EL (cell line): ENCODE results near the gene FAM53B.
A peak's percentile ranks its signal among the peaks of the same experiment; 100 is the strongest.

Source experiments
- DNase-seq: peaks from one replicate; pipeline ENCODE4 v3.0.0-alpha.2; 2016

FAM53B gene

GRCh38 chr10:124660404-124661125 is 83.6 kb downstream of the FAM53B start:
- DNase-seq, result no peak

DNA sequence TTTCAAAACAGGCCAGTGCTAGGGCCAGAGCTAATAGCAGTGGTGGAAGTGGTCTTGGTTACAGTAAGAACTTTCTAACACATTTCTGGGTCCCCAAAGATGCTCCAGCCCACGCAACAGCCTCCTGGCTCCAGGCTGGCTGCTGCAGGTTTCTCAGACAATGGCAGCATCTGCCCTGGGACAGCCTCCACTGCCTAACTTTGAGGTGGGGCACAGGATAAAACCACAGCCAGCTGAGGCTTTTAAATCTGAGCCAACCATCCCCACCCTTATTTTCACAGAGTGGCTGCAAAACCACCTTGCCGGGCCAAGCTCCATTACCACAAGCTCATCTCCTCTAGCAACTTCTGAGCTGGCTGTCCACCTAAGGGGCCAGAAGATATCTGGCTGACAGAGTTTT is 84.8 kb downstream of the FAM53B start:
- no peak for DNase-seq

GRCh38 chr10:124658591-124659242 is 85.5 kb downstream of the FAM53B start:
- no peak for DNase-seq

GRCh38 chr10:124657806-124658205 is 86.4 kb downstream of the FAM53B start:
- DNase-seq, result no peak

DNA sequence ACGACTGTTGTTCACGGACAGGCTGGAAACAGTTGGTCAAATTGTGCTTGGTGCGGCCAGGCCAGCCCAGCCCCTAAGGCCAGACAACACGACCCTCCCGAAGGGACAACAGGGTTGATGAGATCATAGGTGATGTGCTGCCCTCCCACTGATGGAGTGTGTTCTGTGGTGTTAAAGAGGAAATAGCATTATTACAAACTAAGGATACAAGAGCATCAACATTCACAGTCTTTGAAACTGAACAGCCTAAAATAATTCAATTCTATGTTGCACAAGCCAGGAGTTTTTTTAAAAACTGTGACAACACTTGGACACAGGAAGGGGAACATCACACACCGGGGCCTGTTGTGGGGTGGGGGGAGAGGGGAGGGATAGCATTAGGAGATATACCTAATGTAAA is 87.6 kb downstream of the FAM53B start:
- DNase-seq, result no peak

DNA sequence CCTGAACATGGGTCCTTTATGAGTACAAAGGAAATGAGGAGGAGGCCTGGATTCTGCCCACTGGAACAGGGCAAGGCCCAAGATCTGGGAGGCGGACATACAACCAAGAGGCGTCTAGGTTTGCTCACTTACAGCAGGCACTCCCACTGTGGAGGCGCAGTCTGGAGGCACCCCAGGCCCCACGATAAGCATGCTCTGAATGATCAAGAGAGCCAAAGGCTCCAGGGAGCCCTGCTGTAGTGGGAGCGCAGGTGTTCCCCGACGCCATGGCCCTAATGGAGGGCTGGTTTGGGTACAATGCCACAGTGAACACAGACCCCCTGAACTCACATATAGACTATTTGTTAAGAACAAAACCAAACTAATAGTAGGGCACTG is 88.1 kb downstream of the FAM53B start:
- DNase-seq, result no peak

DNA sequence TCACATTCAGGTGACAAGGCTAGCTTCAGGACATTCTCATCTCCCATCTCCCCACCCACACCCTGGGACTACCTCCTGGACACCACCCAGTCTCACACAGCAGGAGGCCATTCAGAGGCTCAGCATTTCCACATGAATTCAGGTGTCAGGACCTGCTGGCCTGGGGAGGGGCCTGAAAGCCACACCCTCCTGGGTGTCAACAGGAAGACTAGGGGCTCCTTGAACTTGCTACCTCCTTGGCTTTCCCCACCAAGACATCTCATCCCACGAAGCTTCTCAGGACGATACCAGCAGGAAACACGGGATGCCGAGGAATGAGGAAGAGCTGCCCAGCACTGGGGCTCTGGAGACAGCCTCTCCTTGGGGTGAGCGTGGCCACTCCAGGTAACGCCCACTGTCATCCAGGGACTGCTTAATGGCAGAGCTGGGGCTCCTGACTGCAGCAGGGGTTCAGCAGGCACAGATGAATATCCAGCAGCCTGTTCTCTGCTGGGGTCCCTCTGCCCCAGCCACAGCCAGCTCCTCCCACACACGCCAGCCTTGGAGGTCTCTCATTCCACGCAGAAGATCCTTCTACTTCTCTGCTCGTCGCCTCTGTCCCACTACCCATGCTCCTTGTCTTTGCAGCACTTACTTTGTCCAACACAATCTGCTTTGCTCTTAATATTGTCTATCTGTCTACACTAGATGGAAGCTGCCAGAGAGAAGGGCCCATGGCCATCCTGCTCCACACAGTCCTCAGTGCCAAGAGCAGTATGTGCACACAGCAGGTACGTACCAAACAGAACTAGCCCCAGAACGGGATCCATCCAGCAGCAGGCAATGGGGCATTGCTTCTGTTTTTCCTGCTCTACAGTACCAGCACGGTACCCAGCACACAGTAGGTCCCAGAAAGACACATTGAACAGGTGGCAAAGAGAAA is 88.7 kb downstream of the FAM53B start:
- DNase-seq, result no peak

DNA sequence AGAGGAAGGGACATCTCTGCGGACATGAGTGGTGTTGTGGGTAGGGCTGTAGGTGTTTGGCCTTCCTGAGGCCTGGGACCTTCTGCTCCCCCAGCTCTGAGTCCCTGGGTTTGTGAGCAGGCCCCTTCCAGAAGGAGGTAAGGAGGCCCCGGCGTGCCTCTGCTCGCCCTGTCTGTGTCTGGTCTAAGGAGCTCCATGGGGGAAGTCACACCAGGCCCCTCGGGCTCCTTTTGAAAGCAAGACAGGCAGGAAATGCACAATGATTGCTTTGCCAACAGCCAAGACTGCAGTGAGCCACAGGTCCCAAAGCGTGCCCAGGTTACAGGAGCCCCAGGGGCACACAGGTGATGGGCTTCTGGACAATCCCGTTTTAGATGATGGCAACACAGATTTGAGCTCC is 89.5 kb downstream of the FAM53B start:
- DNase-seq, result no peak

DNA sequence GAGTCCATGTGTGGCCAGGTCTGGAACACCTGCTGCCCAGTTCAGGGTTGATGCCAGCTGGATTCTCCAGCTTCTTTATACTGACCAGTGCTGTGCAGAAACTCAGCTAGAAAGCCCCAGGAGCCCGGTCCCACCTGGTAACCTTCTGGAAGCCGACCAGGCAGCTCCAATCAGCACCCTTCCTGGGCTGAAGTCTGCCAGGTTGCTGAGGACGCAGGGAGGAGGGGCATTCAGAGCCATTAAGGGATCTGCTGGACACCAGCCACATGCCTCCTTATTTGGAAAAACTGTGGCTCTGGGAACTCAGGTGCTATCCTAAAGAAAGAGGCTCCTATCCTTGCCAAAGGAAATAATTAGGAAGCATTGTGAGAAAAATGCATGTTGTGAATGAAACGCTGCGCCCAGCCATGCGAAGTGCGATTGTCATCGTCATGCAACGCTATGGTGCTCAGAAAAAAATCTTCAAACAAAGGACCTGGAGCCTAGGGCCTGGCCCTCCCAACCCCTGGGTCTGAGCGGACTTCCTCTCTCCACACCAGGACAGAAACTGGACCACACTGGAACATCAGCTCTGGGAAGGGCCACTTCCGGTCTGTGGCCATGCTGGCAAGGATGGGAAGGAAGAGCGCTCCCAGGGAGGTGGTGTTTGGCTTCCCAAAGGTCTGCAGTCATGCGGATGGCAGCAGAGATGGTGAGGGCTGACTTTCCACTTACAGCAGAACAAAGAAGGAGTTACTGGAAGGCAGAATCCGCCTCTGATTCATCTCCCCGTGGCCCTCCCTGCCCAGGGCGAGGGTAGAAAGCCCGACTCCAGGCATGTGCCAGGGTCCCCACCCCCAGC is 90.1 kb downstream of the FAM53B start:
- no peak for DNase-seq

DNA sequence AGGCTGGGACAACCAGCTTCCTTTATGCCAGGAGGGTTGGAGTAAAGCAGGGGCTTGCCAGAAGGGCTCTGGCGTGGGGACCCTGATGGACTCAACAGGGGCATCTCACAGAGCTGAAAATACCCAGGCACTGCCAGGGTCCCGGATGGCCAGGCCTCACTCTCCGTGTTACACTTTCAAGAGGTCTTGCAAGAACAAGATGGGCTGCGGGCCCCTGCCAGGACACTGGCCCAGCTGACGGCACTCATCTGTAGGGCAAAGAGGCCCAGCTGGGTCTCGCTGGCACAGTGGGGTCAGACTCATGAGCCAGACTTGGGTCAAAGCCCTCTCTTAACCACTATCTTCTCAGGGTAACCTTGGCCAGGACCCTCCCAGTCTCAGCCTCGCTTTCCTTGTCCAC is 90.9 kb downstream of the FAM53B start:
- DNase-seq, result no peak

DNA sequence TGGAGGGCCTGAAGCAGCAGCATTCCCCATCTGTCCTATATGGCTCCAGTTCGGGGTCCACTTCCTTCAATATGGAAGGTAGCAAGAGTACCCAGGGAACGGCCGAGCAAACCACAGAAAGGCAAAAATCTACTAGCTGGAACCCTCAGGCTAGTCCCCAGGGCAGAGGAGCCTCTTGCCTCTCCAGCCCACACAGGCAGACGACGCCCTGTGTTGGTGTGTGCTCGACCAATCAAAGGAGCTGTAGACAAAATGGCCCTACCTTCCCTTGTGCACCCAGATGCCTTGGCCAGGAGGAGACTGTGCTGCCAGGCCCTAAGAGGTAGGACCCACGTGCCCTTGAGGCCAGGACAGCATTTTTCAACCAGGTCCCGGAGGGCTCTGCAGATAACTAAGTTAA is 91.5 kb downstream of the FAM53B start:
- DNase-seq, result no peak

- no peak for DNase-seq
These were observed 92.0 kb downstream of the FAM53B start for GRCh38 chr10:124652200-124652599.

GRCh38 chr10:124651402-124651891 is 92.7 kb downstream of the FAM53B start:
- no peak for DNase-seq

- DNase-seq, result no peak
These were observed 93.3 kb downstream of the FAM53B start for GRCh38 chr10:124650820-124651401.

GRCh38 chr10:124650263-124650662 is 93.9 kb downstream of the FAM53B start:
- DNase-seq, result no peak

GRCh38 chr10:124649214-124649613 is 95.0 kb downstream of the FAM53B start:
- no peak for DNase-seq

GRCh38 chr10:124648738-124649137 is 95.4 kb downstream of the FAM53B start:
- DNase-seq, result peak; percentile 41

DNA sequence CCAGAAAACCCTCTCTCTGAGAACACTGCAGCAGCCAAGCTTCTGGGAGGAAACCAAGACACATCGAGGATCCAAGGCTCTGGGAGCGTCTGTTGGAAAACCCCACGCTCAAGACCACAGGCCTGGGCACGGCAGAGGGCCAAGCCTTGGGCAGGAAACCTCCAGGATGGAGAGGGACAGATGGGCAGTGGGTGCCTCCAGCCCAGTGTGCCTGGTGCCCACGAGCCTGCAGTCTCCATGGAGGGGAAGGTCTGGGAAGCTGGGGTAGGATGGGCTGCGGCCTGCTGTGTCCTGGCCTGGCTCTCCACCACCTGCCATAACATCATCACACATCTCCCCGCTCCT is 96.1 kb downstream of the FAM53B start:
- no peak for DNase-seq

DNA sequence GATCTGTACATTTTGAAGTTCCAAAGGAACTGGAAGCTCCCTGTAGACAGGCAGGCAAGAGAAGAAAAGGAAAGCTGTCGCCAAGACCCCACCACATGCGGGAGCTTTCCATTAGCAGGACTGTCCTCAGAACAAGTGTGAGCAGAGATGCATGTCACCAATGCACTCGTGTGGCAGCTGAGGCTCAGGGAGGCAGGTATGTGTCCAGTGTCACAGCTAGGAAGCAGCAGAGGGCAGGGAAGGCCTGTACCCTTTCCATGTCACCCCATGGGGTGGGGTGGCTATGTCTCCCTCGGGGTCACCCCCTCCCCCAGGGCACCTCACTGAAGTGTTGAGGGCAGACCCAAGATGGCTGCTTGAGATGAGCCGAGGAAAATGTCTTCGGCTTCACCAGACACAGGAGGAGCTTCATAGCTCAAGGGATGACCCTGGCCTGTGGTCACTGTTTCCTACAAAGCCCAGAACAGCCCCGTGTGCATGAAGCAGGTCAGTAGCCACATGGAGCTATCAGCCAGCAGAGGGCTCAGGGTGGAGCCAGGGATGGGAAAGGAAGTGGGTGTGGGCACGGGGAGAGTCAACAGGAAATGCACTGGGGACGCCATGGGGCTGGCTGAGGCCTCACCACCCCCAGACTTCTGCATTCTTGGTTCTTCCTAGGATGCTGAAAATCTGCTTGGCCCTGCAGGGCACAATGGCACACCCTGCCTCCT is 96.6 kb downstream of the FAM53B start:
- peak; percentile 60 for DNase-seq

DNA sequence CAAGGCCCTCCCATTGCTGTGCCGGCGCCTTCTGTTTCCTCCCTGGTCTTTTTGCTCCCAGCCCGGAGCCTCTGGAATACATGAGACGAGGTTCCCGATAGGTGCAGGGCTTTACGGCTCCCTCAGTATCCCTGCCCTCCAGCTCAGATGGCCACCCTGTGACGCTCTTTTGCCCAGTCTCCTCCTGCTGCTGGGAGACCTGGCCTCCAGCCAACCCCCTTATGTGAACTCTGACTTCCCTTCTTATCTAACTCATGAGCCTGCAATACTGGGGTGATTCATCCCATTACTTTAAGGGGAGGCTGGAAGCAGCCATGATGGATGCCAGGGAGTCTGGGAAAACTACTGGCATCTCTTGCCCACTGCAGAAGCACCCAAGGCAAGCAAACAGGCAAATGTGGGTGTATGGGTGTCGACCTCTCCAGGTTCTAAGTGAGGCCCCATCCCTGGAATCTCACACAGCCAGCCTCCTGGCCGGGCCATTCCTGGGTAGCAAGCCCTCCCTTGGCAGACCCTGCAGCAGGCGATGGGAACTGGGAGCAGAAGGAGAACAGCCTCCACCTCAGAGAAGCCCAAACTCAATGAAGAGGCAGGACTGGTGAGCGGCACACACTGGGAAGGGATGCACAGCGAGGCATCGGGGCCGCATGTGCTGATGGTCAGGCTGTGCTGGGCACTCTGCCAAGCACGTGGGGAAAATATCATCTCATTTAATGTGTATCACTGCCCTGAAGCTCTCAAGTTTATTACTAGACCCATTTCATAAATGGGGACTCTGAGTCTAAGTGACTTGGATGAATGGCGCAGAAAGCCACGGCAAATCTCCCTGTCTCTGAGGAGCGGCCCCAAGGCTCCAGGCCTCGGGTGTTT is 97.5 kb downstream of the FAM53B start:
- peak; percentile 77 for DNase-seq
